UCSD-AML1 (cell line): ENCODE data around the gene PTTG2.
"Not testable (repeated sequence)": the region's sequence is repeated elsewhere in the genome, so short reads cannot be mapped to it uniquely, and the experiment has no call there.

ENCODE experiments used
- DNase-seq: peaks from one replicate; lab custom pipeline; 2025; ENCODE audit not compliant: unreplicated experiment; lab: John Stamatoyannopoulos, UW

The PTTG2 gene

GRCh38 chr4:37960098-37960497 lies at the start of gene PTTG2:
PTTG2 (plus strand) TSS chr4:37960398; CDS start chr4:37960435, 37 bp downstream.
- DNase-seq, result no peak

GRCh38 chr4:37914539-37914938 lies 45.7 kb upstream of the PTTG2 start:
- no peak for DNase-seq

GRCh38 chr4:37917388-37917787 lies 42.8 kb upstream of the PTTG2 start:
- DNase-seq, result no peak

GRCh38 chr4:37918653-37919052 lies 41.5 kb upstream of the PTTG2 start:
- DNase-seq, result no peak

- DNase-seq, result no peak
Measured at GRCh38 chr4:37922328-37922727, 37.9 kb upstream of the PTTG2 start.

- not testable (repeated sequence) for DNase-seq
Measured at GRCh38 chr4:37923089-37923488, 37.1 kb upstream of the PTTG2 start.

- no peak for DNase-seq
Measured at GRCh38 chr4:37924946-37925345, 35.3 kb upstream of the PTTG2 start.

- DNase-seq, result no peak
Measured at GRCh38 chr4:37927434-37927833, 32.8 kb upstream of the PTTG2 start.

- no peak for DNase-seq
Measured at GRCh38 chr4:37928426-37929416, 31.5 kb upstream of the PTTG2 start.

- DNase-seq, result no peak
Measured at GRCh38 chr4:37934096-37934495, 26.1 kb upstream of the PTTG2 start.

GRCh38 chr4:37934609-37935008 lies 25.6 kb upstream of the PTTG2 start:
- no peak for DNase-seq

- DNase-seq, result no peak
Measured at GRCh38 chr4:37935026-37935425, 25.2 kb upstream of the PTTG2 start.

GRCh38 chr4:37936889-37937498 lies 23.2 kb upstream of the PTTG2 start:
- DNase-seq, result no peak

- no peak for DNase-seq
Measured at GRCh38 chr4:37938208-37938607, 22.0 kb upstream of the PTTG2 start.

GRCh38 chr4:37946503-37947179 lies 13.6 kb upstream of the PTTG2 start:
- DNase-seq, result peak; percentile 74

GRCh38 chr4:37948542-37948941 lies 11.7 kb upstream of the PTTG2 start:
- DNase-seq, result no peak

- no peak for DNase-seq
Measured at GRCh38 chr4:37949636-37950426, 10.4 kb upstream of the PTTG2 start.

GRCh38 chr4:37951461-37952352 lies 8.5 kb upstream of the PTTG2 start:
- no peak for DNase-seq

- DNase-seq, result no peak
Measured at GRCh38 chr4:37953156-37953555, 7.0 kb upstream of the PTTG2 start.
